GM12891 (cell line): ENCODE measurements around the gene IQGAP2.

Source experiments
- DNase-seq: peaks from one replicate; pipeline ENCODE4 v3.0.0; 2011; ENCODE audit warnings: low spot score; ENCODE audit not compliant: insufficient read length
- FAIRE-seq: peaks from 2 replicates; lab custom pipeline; 2011; peaks lifted over from hg19 to GRCh38; lab: Jason Lieb, UNC
- PAX5 ChIP-seq: IDR thresholded peaks from 2 replicates; pipeline ENCODE4 v1.6.1; 2011; ENCODE audit warnings: low read length, moderate library complexity, mild to moderate bottlenecking; ENCODE audit not compliant: insufficient read depth, severe bottlenecking
- POLR2A ChIP-seq: IDR thresholded peaks from 2 replicates; pipeline ENCODE4 v1.6.1; 2011; ENCODE audit warnings: low read depth, low read length, control low read depth
- POLR2AphosphoS5 ChIP-seq: IDR thresholded peaks from 2 replicates; pipeline ENCODE4 v1.6.1; 2011; ENCODE audit warnings: low read depth, low read length, control low read depth
- POU2F2 ChIP-seq: IDR thresholded peaks from 2 replicates; pipeline ENCODE4 v1.6.1; 2011; ENCODE audit warnings: low read depth, mild to moderate bottlenecking, control low read depth, low read length, moderate library complexity
- SPI1 ChIP-seq: IDR thresholded peaks from 2 replicates; pipeline ENCODE4 v1.6.1; 2011; ENCODE audit warnings: low read depth, low read length, control low read depth
- TAF1 ChIP-seq: IDR thresholded peaks from 2 replicates; pipeline ENCODE4 v1.6.1; 2011; ENCODE audit warnings: low read depth, low read length, control low read depth

The IQGAP2 gene

GRCh38 chr5:76709762-76710161, 306.7 kb downstream of the IQGAP2 start:
- FAIRE-seq, result no peak
- DNase-seq, result no peak
- no peak for TF ChIP-seq POLR2A
- TF ChIP-seq TAF1, result no peak
- no peak for TF ChIP-seq POLR2AphosphoS5

GRCh38 chr5:76710991-76711390, 307.9 kb downstream of the IQGAP2 start:
- DNase-seq (no peak), FAIRE-seq (no peak)
- no peak for TF ChIP-seq SPI1
- no peak for TF ChIP-seq POLR2A
- no peak for TF ChIP-seq PAX5
- no peak for TF ChIP-seq POU2F2
- no peak for TF ChIP-seq TAF1
- no peak for TF ChIP-seq POLR2AphosphoS5

GRCh38 chr5:76714751-76715485, 311.8 kb downstream of the IQGAP2 start:
- DNase-seq (no peak), FAIRE-seq (no peak)
- no peak for TF ChIP-seq PAX5
- TF ChIP-seq TAF1, result no peak
- no peak for TF ChIP-seq POLR2A
- TF ChIP-seq POU2F2, result no peak
- TF ChIP-seq POLR2AphosphoS5, result no peak
- TF ChIP-seq SPI1, result no peak

DNA sequence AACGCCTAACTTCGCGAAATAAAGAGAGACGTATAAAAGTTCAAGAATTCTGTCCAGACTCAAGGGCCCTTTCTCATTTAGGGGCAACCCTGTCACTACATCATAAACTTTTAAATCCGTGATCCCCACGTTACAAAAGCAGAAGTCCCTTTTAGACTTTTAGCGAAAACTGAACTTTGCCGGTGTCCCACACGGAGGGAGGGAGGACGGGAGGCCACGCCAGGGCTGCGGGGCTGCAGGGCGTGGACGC, 312.3 kb downstream of the IQGAP2 start:
- TF ChIP-seq SPI1 (peak; percentile 60), POLR2AphosphoS5 (no peak)
- DNase-seq (no peak), FAIRE-seq (no peak)

DNA sequence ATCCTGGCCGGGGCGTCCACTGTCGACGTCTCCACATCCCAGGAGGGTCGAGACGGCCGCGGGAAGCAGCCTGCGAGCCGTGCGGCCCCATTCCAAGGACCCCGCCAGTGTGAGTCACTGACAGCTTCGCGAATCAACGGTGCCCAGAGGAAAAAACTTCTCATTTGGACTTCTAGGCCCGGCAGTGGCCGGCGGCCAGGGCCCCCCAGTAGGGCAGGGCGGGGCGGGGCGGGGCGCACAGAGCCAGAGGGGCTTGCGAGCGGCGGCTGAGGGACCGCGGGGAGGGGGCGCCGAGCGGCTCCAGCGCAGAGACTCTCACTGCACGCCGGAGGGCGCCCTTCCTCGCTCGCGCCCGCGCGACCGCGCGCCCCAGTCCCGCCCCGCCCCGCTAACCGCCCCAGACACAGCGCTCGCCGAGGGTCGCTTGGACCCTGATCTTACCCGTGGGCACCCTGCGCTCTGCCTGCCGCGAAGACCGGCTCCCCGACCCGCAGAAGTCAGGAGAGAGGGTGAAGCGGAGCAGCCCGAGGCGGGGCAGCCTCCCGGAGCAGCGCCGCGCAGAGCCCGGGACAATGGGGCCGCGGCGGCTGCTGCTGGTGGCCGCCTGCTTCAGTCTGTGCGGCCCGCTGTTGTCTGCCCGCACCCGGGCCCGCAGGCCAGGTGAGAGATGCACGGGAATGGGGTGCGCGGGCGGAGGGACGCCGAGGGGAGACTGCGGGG, 312.8 kb downstream of the IQGAP2 start, which contains the start of gene F2R:
Gene F2R, plus strand, starts transcription at position 391 of the 720 bp plus-strand sequence. Its CDS starts 182 bp downstream, at position 573.
- DNase-seq (peak; percentile 69), FAIRE-seq (peak; percentile 81)
- TF ChIP-seq PAX5, result no peak
- no peak for TF ChIP-seq POLR2A
- TF ChIP-seq POLR2AphosphoS5, result no peak
- no peak for TF ChIP-seq TAF1
- no peak for TF ChIP-seq SPI1
- no peak for TF ChIP-seq POU2F2

DNA sequence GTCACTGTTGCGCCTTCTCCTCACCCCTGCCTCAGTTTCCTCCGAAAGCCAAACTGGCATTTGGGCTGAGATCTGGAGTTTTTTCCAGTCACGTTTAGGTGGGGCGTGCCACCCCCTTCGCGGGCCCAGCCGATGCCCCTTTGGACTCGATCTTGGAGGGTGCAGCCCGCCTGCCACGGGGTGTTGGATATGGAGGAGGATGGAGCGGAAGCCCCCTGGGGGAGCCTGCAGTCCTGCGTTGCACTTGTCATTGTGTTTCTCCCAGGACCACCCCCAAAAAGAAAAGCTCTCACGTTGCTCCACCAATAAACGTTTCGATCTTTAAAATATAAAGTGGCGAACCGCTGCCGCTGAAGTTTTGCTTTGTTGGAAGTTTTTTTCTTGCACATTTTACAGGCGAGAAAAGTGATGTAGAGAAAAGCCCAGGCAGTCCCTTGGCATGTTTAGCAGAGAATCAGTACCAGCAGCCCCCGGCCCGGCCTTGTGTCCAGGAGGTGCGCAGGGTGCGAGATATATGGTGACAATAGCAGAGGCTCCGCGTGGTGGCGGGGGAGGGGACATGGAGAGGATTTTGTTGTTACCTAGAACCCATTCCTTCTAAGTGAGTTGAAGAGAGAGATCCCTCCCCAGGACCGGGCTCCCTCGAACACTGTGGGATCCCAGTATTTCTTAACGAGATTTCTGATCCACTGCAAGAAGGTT, 313.5 kb downstream of the IQGAP2 start:
- DNase-seq, result no peak
- TF ChIP-seq POU2F2, result no peak
- FAIRE-seq, result no peak

- no peak for FAIRE-seq
Measured at GRCh38 chr5:76717222-76718083, 314.4 kb downstream of the IQGAP2 start.

GRCh38 chr5:76718381-76718832, 315.3 kb downstream of the IQGAP2 start:
- no peak for TF ChIP-seq POLR2A
- TF ChIP-seq POU2F2, result no peak
- TF ChIP-seq POLR2AphosphoS5, result no peak
- TF ChIP-seq PAX5, result no peak
- TF ChIP-seq SPI1, result no peak
- TF ChIP-seq TAF1, result no peak
- FAIRE-seq (no peak), DNase-seq (no peak)

More at GRCh38 chr5:76717222-76718083, 314.4 kb downstream of the IQGAP2 start:
- no peak for DNase-seq
- TF ChIP-seq POLR2A (no peak), POLR2AphosphoS5 (no peak), SPI1 (no peak), PAX5 (no peak), TAF1 (no peak), POU2F2 (no peak)

GRCh38 chr5:76718880-76719279, 315.8 kb downstream of the IQGAP2 start:
- no peak for DNase-seq
- no peak for FAIRE-seq
- no peak for TF ChIP-seq SPI1
- no peak for TF ChIP-seq PAX5
- no peak for TF ChIP-seq POU2F2
- TF ChIP-seq POLR2A, result no peak
- TF ChIP-seq TAF1, result no peak
- no peak for TF ChIP-seq POLR2AphosphoS5
